Liver (tissue), 9 donors: ENCODE results near the gene CORO2B. TPM values are rescaled to one million over a fixed set of nuclear protein-coding genes. Genes with fewer than 3 reads are reported as not detected.

Experiments used
- DNase-seq: peaks from one replicate; pipeline ENCODE4 v3.0.0-alpha.2; 2017; ENCODE audit warnings: low spot score
- H3K27ac ChIP-seq, 2 donors: one replicate each; pipeline ENCODE4 v1.7.0; 2013; ENCODE audit warnings: inconsistent platforms in 2 of 2, low read length in 2 of 2, control low read depth in 1 of 2, low read depth in 1 of 2, mild to moderate bottlenecking in 1 of 2
- H3K27me3 ChIP-seq, 4 donors: one replicate each; pipeline versions ENCODE4 v1.6.1 to v1.7.0; 2013; ENCODE audit warnings: low read length in 3 of 4, inconsistent platforms in 1 of 4, mild to moderate bottlenecking in 1 of 4, moderate library complexity in 1 of 4; ENCODE audit not compliant: control insufficient read depth in 4 of 4, insufficient read depth in 4 of 4
- H3K36me3 ChIP-seq, 4 donors: one replicate each; pipeline versions ENCODE4 v1.6.1 to v1.7.0; 2013; ENCODE audit warnings: low read length in 3 of 4, mild to moderate bottlenecking in 3 of 4, low read depth in 1 of 4, moderate library complexity in 1 of 4; ENCODE audit not compliant: control insufficient read depth in 4 of 4, insufficient read depth in 3 of 4
- H3K4me1 ChIP-seq, 4 donors: one replicate each; pipeline versions ENCODE4 v1.6.1 to v1.7.0; 2013; ENCODE audit warnings: low read length in 3 of 4, mild to moderate bottlenecking in 3 of 4, moderate library complexity in 1 of 4; ENCODE audit not compliant: control insufficient read depth in 4 of 4, insufficient read depth in 4 of 4
- H3K4me3 ChIP-seq, 3 donors: one replicate each; pipeline versions ENCODE4 v1.6.1 to v1.7.0; 2013; ENCODE audit warnings: low read length in 3 of 3, control low read depth in 1 of 3, low read depth in 1 of 3, mild to moderate bottlenecking in 1 of 3
- H3K9ac ChIP-seq, 2 donors: one replicate each; pipeline ENCODE4 v1.7.0; 2013; ENCODE audit warnings: low read length in 2 of 2, mild to moderate bottlenecking in 2 of 2, moderate library complexity in 2 of 2, control low read depth in 1 of 2, low read depth in 1 of 2
- H3K9me3 ChIP-seq, 4 donors: one replicate each; pipeline versions ENCODE4 v1.6.1 to v1.7.0; 2013; ENCODE audit warnings: low read length in 3 of 4; ENCODE audit not compliant: control insufficient read depth in 4 of 4
- EGR1 ChIP-seq, 2 donors: IDR thresholded peaks; 2 replicates each; pipeline ENCODE4 v1.6.1; 2016 to 2018; ENCODE audit warnings: antibody characterized with exemption in 2 of 2, low read depth in 2 of 2
- FOXA2 ChIP-seq: IDR thresholded peaks from 2 replicates; pipeline ENCODE4 v1.6.1; 2016; ENCODE audit warnings: antibody characterized with exemption
- GABPA ChIP-seq, 2 donors: IDR thresholded peaks in 1 of 2; conservative IDR thresholded peaks in 1 of 2; 2 replicates each; pipeline ENCODE4 v1.6.1; 2016; ENCODE audit warnings: antibody characterized with exemption in 2 of 2, mild to moderate bottlenecking in 1 of 2, moderate library complexity in 1 of 2
- HNF4A ChIP-seq, 2 donors: conservative IDR thresholded peaks; 2 replicates each; pipeline ENCODE4 v1.6.1; 2016; ENCODE audit warnings: antibody characterized with exemption in 2 of 2, mild to moderate bottlenecking in 2 of 2
- JUND ChIP-seq, 2 donors: IDR thresholded peaks; 2 replicates each; pipeline ENCODE4 v1.6.1; 2016; ENCODE audit warnings: antibody characterized with exemption in 2 of 2
- MAX ChIP-seq: IDR thresholded peaks from 2 replicates; pipeline ENCODE4 v1.6.1; 2016; ENCODE audit warnings: antibody characterized with exemption
- NR2F2 ChIP-seq: IDR thresholded peaks from 2 replicates; pipeline ENCODE4 v1.6.1; 2016; ENCODE audit warnings: antibody characterized with exemption
- RAD21 ChIP-seq, 2 donors: IDR thresholded peaks; 2 replicates each; pipeline ENCODE4 v1.6.1; 2016; ENCODE audit warnings: antibody characterized with exemption in 2 of 2, mild to moderate bottlenecking in 2 of 2
- REST ChIP-seq: IDR thresholded peaks from 2 replicates; pipeline ENCODE4 v1.6.1; 2016; ENCODE audit warnings: antibody characterized with exemption, mild to moderate bottlenecking
- RXRA ChIP-seq, 2 donors: IDR thresholded peaks; 2 replicates each; pipeline ENCODE4 v1.6.1; 2017 to 2018; ENCODE audit warnings: antibody characterized with exemption in 2 of 2, mild to moderate bottlenecking in 1 of 2
- SP1 ChIP-seq: IDR thresholded peaks from 2 replicates; pipeline ENCODE4 v1.6.1; 2018; ENCODE audit warnings: antibody characterized with exemption, mild to moderate bottlenecking
- TAF1 ChIP-seq: conservative IDR thresholded peaks from 2 replicates; pipeline ENCODE4 v1.6.1; 2016; ENCODE audit warnings: antibody characterized with exemption, mild to moderate bottlenecking
- YY1 ChIP-seq: IDR thresholded peaks from 2 replicates; pipeline ENCODE4 v1.6.1; 2016; ENCODE audit warnings: antibody characterized with exemption, mild to moderate bottlenecking
- ZBTB33 ChIP-seq: IDR thresholded peaks from 2 replicates; pipeline ENCODE4 v1.6.1; 2016; ENCODE audit warnings: antibody characterized with exemption
- WGBS: extraction: QIAGEN DNeasy Blood & Tissue Kit; methylation state at CpG from one replicate; pipeline ENCODE4 v1.1.7; 2013; 5-methylcytosine and 5-hydroxymethylcytosine counted together
- polyA plus RNA-seq, 2 donors: library from polyadenylated mRNA; stranded (reverse) in 1 of 2; unstranded in 1 of 2; fragments of 200-250 nt in 1 of 2; fragments of >200 nt in 1 of 2; fragmentation: Nextera tagmentation in 1 of 2; extraction: Ambion mirVana in 1 of 2; gene quantifications; one replicate each; pipeline versions ENCODE4 v1.2.1 to v1.2.3, GENCODE V29; 2013 to 2015
- total RNA-seq, 2 donors: library from RNA; depleted of rRNA; stranded (reverse); fragments of >200 nt; gene quantifications; one replicate each; pipeline ENCODE4 v1.2.3, GENCODE V29; 2014
- donor health status: healthy.
- donor health status: healthy.
- donor health status: healthy.
- donor health status: healthy.
- donor health status: healthy.

The CORO2B gene
- total and polyA plus RNA-seq, 4 donors: 0.15 to 0.65 (median 0.52) TPM

- TF ChIP-seq ZBTB33 (no peak), EGR1 (IDR thresholded peaks at IDR 0.05; ENCODE audit: low read depth in 2 of 2) (no peak), HNF4A (conservative IDR thresholded peaks at IDR 0.05) (no peak), MAX (no peak), TAF1 (no peak), YY1 (no peak), JUND (IDR thresholded peaks at IDR 0.05) (no peak), NR2F2 (no peak), RAD21 (IDR thresholded peaks at IDR 0.05) (no peak)
These were observed 132.6 kb downstream of the CORO2B start (continued) for GRCh38 chr15:68711406-68711805.

GRCh38 chr15:68712886-68713285, 134.1 kb downstream of the CORO2B start:
- no peak for TF ChIP-seq TAF1
- no peak for TF ChIP-seq NR2F2
- TF ChIP-seq SP1: no peak
- TF ChIP-seq GABPA (IDR thresholded peaks at IDR 0.05 in 1 of 2, conservative IDR thresholded peaks at IDR 0.05 in 1 of 2): no peak
- no peak for TF ChIP-seq ZBTB33
- no peak for TF ChIP-seq YY1
- no peak for TF ChIP-seq EGR1 (IDR thresholded peaks at IDR 0.05; ENCODE audit: low read depth in 2 of 2)
- TF ChIP-seq RXRA (IDR thresholded peaks at IDR 0.05): no peak
- TF ChIP-seq RAD21 (IDR thresholded peaks at IDR 0.05): no peak
- TF ChIP-seq MAX: no peak
- no peak for TF ChIP-seq REST
- TF ChIP-seq FOXA2: no peak
- H3K36me3 ChIP-seq: no peaks in the 10 kb centered on the region
- H3K27me3 ChIP-seq: no peaks in the 10 kb centered on the region
- no peaks in the 10 kb centered on the region for H3K9me3 ChIP-seq
- H3K27ac ChIP-seq: no peak overlapping the region
- WGBS: 86% methylated on average over 4 of the region's 4 CpGs
- DNase-seq: no peak
- no peak overlapping the region for H3K9ac ChIP-seq
- H3K4me1 ChIP-seq: no peaks in the 10 kb centered on the region
- no peak overlapping the region for H3K4me3 ChIP-seq
